Smooth muscle cell (in vitro differentiated cells): Measurements from ENCODE around the gene LHX8. TPM values are rescaled to one million over a fixed set of nuclear protein-coding genes. Genes with fewer than 3 reads are reported as not detected.

Experiments used
- DNase-seq: peaks from one replicate; lab custom pipeline; 2025; ENCODE audit not compliant: unreplicated experiment; lab: John Stamatoyannopoulos, UW
- H2AFZ ChIP-seq: fragments of 200-600 bp; sonication (generic); 2 replicates; pipeline ENCODE4 v1.6.0; 2016; ENCODE audit warnings: antibody characterized with exemption, low read depth, mild to moderate bottlenecking
- H3F3A ChIP-seq: fragments of 200-600 bp; sonication (generic); 2 replicates; pipeline ENCODE4 v1.6.0; 2017; ENCODE audit warnings: antibody characterized with exemption, low read depth
- H3K27ac ChIP-seq: fragments of 200-600 bp; sonication (generic); 2 replicates; pipeline ENCODE4 v1.5.1; 2016; ENCODE audit warnings: low read depth, mild to moderate bottlenecking
- H3K27me3 ChIP-seq: fragments of 200-600 bp; sonication (generic); 2 replicates; pipeline ENCODE4 v1.6.1; 2016; ENCODE audit warnings: low read depth, mild to moderate bottlenecking
- H3K36me3 ChIP-seq: fragments of 200-600 bp; sonication (generic); 2 replicates; pipeline ENCODE4 v1.5.1; 2016; ENCODE audit warnings: low read depth
- H3K4me1 ChIP-seq: fragments of 200-600 bp; sonication (generic); 2 replicates; pipeline ENCODE4 v1.5.1; 2016; ENCODE audit warnings: low read depth
- H3K4me2 ChIP-seq: fragments of 200-600 bp; sonication (generic); 2 replicates; pipeline ENCODE4 v1.6.0; 2016; ENCODE audit warnings: mild to moderate bottlenecking
- H3K4me3 ChIP-seq: fragments of 200-600 bp; sonication (generic); 2 replicates; pipeline ENCODE4 v1.5.1; 2016; ENCODE audit warnings: mild to moderate bottlenecking
- H3K79me2 ChIP-seq: fragments of 200-600 bp; sonication (generic); 2 replicates; pipeline ENCODE4 v1.6.0; 2016; ENCODE audit warnings: low read depth, mild to moderate bottlenecking
- H3K9ac ChIP-seq: fragments of 200-600 bp; sonication (generic); 2 replicates; pipeline ENCODE4 v1.6.0; 2016; ENCODE audit warnings: low read depth
- H3K9me3 ChIP-seq: fragments of 200-600 bp; sonication (generic); replicated peaks from 2 replicates; pipeline ENCODE4 v1.5.1; 2016; ENCODE audit warnings: low read depth
- H4K20me1 ChIP-seq: fragments of 200-600 bp; sonication (generic); 2 replicates; pipeline ENCODE4 v1.6.0; 2016; ENCODE audit warnings: low read depth
- CTCF ChIP-seq: fragments of 200-600 bp; sonication (generic); IDR thresholded peaks from 2 replicates; pipeline ENCODE4 v1.5.1; 2017; ENCODE audit warnings: borderline replicate concordance, mild to moderate bottlenecking, antibody characterized with exemption; ENCODE audit not compliant: insufficient read depth, poor library complexity, severe bottlenecking
- WGBS: methylation state at CpG from one replicate; pipeline ENCODE4 v1.1.7; 2016; ENCODE audit warnings: low lambda C conversion rate; 5-methylcytosine and 5-hydroxymethylcytosine counted together
- polyA plus RNA-seq: library from polyadenylated mRNA; unstranded; fragments of >200 nt; fragmentation: Nextera tagmentation; extraction: Ambion mirVana; gene quantifications from 2 replicates; pipeline ENCODE4 v1.2.1, GENCODE V29; 2016
- total RNA-seq: library from RNA; depleted of rRNA; stranded (reverse); fragments of >200 nt; gene quantifications from 2 replicates; pipeline ENCODE4 v1.2.3, GENCODE V29; 2014

Gene LHX8
- total and polyA plus RNA-seq, 2 experiments from 2014 or later, result not detected

- 88% methylated on average over 1 of the region's 1 CpG for WGBS
- Histone ChIP-seq H4K20me1 (no peaks in the 10 kb centered on the region), H3K27me3 (peaks cover 14% of the 10 kb centered on the region), H3K27ac (no peak overlapping the region), H3K9me3 (no peaks in the 10 kb centered on the region), H3K4me1 (no peaks in the 10 kb centered on the region), H3K36me3 (no peaks in the 10 kb centered on the region), H3K79me2 (no peaks in the 10 kb centered on the region), H2AFZ (no peak overlapping the region), H3K4me3 (no peak overlapping the region), H3K4me2 (no peak overlapping the region), H3K9ac (no peak overlapping the region), H3F3A (no peaks in the 10 kb centered on the region)
- TF ChIP-seq CTCF, result no peak
- no peak for DNase-seq
Measured at GRCh38 chr1:75198761-75199160, 64.6 kb downstream of the LHX8 start.

GRCh38 chr1:75202751-75203150, 68.6 kb downstream of the LHX8 start:
- Histone ChIP-seq H3K9me3 (no peaks in the 10 kb centered on the region), H3K79me2 (no peaks in the 10 kb centered on the region), H3K9ac (no peak overlapping the region), H3K4me1 (no peaks in the 10 kb centered on the region), H2AFZ (no peak overlapping the region), H3K4me3 (no peak overlapping the region), H3K27me3 (peaks cover 3% of the 10 kb centered on the region), H3K27ac (no peak overlapping the region), H4K20me1 (no peaks in the 10 kb centered on the region), H3K4me2 (no peak overlapping the region), H3F3A (no peaks in the 10 kb centered on the region), H3K36me3 (no peaks in the 10 kb centered on the region)
- TF ChIP-seq CTCF, result no peak
- 93% methylated on average over 4 of the region's 4 CpGs for WGBS
- no peak for DNase-seq

GRCh38 chr1:75203415-75204277, 69.5 kb downstream of the LHX8 start:
- DNase-seq, result no peak
- no peaks in the 10 kb centered on the region for H3K79me2 ChIP-seq
- no peaks in the 10 kb centered on the region for H3K36me3 ChIP-seq
- WGBS, result 35% methylated on average over 8 of the region's 8 CpGs
- H3K27me3 ChIP-seq, result peaks cover under 1% of the 10 kb centered on the region
- H3K9ac ChIP-seq, result no peak overlapping the region
- peak; percentile 73 for TF ChIP-seq CTCF
- no peaks in the 10 kb centered on the region for H4K20me1 ChIP-seq
- no peak overlapping the region for H3K27ac ChIP-seq
- H3K9me3 ChIP-seq, result no peaks in the 10 kb centered on the region
- no peak overlapping the region for H3K4me3 ChIP-seq
- no peak overlapping the region for H2AFZ ChIP-seq
- H3K4me2 ChIP-seq, result no peak overlapping the region
- no peaks in the 10 kb centered on the region for H3F3A ChIP-seq
- no peaks in the 10 kb centered on the region for H3K4me1 ChIP-seq

GRCh38 chr1:75208862-75209261, 74.7 kb downstream of the LHX8 start:
- Histone ChIP-seq H4K20me1 (no peaks in the 10 kb centered on the region), H3K9ac (no peak overlapping the region), H3K27me3 (no peaks in the 10 kb centered on the region), H3F3A (no peaks in the 10 kb centered on the region), H3K79me2 (no peaks in the 10 kb centered on the region), H3K4me3 (no peak overlapping the region), H2AFZ (no peak overlapping the region), H3K4me2 (no peak overlapping the region), H3K36me3 (no peaks in the 10 kb centered on the region), H3K9me3 (no peaks in the 10 kb centered on the region), H3K4me1 (no peaks in the 10 kb centered on the region), H3K27ac (no peak overlapping the region)
- no peak for TF ChIP-seq CTCF
- no peak for DNase-seq
